SJSA1 (cell line): Measurements from ENCODE around the gene OPHN1. TPM values are rescaled to one million over a fixed set of nuclear protein-coding genes. Genes with fewer than 3 reads are reported as not detected.

ENCODE experiments used
- DNase-seq, 2 experiments: peaks; one replicate each; pipeline ENCODE4 v3.0.0-alpha.2; 2015 to 2020; ENCODE audit warnings: low spot score in 2 of 2, low read depth in 1 of 2
- H3K27ac ChIP-seq: fragments of 250-450 bp; sonication (Bioruptor Pico); 2 replicates; pipeline ENCODE4 v1.5.1; 2020; ENCODE audit warnings: mild to moderate bottlenecking, moderate library complexity
- H3K27me3 ChIP-seq: fragments of 250-450 bp; sonication (Bioruptor Pico); replicated peaks from 2 replicates; pipeline ENCODE4 v1.5.1; 2020; ENCODE audit warnings: mild to moderate bottlenecking, moderate library complexity
- H3K36me3 ChIP-seq: fragments of 250-450 bp; sonication (Bioruptor Pico); 2 replicates; pipeline ENCODE4 v1.5.1; 2020; ENCODE audit warnings: mild to moderate bottlenecking
- H3K4me1 ChIP-seq: fragments of 250-450 bp; sonication (Bioruptor Pico); replicated peaks from 2 replicates; pipeline ENCODE4 v1.6.1; 2021; ENCODE audit warnings: mild to moderate bottlenecking
- H3K4me3 ChIP-seq: fragments of 250-450 bp; sonication (Bioruptor Pico); 2 replicates; pipeline ENCODE4 v1.5.1; 2020; ENCODE audit warnings: mild to moderate bottlenecking
- H3K9me3 ChIP-seq: fragments of 250-450 bp; sonication (Bioruptor Pico); replicated peaks from 2 replicates; pipeline ENCODE4 v1.5.1; 2020; ENCODE audit warnings: mild to moderate bottlenecking
- total RNA-seq: library from RNA; depleted of rRNA; stranded (reverse); fragments of >200 nt; shearing (Covaris generic); gene quantifications from 2 replicates; pipeline ENCODE4 v1.2.3, GENCODE V29; 2014; rRNA removed

The OPHN1 gene
- total RNA-seq, 1 experiment from 2014 or later, result 7.8 TPM

- no peaks in the 10 kb centered on the region for H3K9me3 ChIP-seq
- no peaks in the 10 kb centered on the region for H3K36me3 ChIP-seq
- 0 out of 2 replicates have a peak, but pooled peaks cover 3% of the 10 kb centered on the region for H3K4me1 ChIP-seq
- DNase-seq, result no peak
- H3K4me3 ChIP-seq, result no peak overlapping the region
- no peak overlapping the region for H3K27ac ChIP-seq
- H3K27me3 ChIP-seq, result no peaks in the 10 kb centered on the region
Measured at GRCh38 chrX:68061206-68061535, 372.1 kb downstream of the OPHN1 start.

- no peak overlapping the region for H3K27ac ChIP-seq
- no peaks in the 10 kb centered on the region for H3K27me3 ChIP-seq
- H3K9me3 ChIP-seq, result no peaks in the 10 kb centered on the region
- no peak for DNase-seq
- no peaks in the 10 kb centered on the region for H3K36me3 ChIP-seq
- 0 out of 2 replicates have a peak, but pooled peaks cover 3% of the 10 kb centered on the region for H3K4me1 ChIP-seq
- no peak overlapping the region for H3K4me3 ChIP-seq
Measured at GRCh38 chrX:68060506-68061205, 372.6 kb downstream of the OPHN1 start.

GRCh38 chrX:68059469-68059868 is 373.8 kb downstream of the OPHN1 start:
- no peaks in the 10 kb centered on the region for H3K27me3 ChIP-seq
- H3K9me3 ChIP-seq, result no peaks in the 10 kb centered on the region
- H3K27ac ChIP-seq, result no peak overlapping the region
- H3K4me3 ChIP-seq, result no peak overlapping the region
- 0 out of 2 replicates have a peak, but pooled peaks cover 3% of the 10 kb centered on the region for H3K4me1 ChIP-seq
- H3K36me3 ChIP-seq, result no peaks in the 10 kb centered on the region
- DNase-seq, result no peak

GRCh38 chrX:68049466-68049865 is 383.8 kb downstream of the OPHN1 start:
- no peak for DNase-seq
- Histone ChIP-seq H3K27me3 (no peaks in the 10 kb centered on the region), H3K9me3 (no peaks in the 10 kb centered on the region), H3K36me3 (no peaks in the 10 kb centered on the region), H3K4me3 (no peak overlapping the region), H3K4me1 (no peaks in the 10 kb centered on the region), H3K27ac (no peak overlapping the region)

GRCh38 chrX:68048774-68049173 is 384.5 kb downstream of the OPHN1 start:
- H3K9me3 ChIP-seq, result no peaks in the 10 kb centered on the region

GRCh38 chrX:68045008-68045577 is 388.2 kb downstream of the OPHN1 start:
- no peak for DNase-seq
- no peaks in the 10 kb centered on the region for H3K36me3 ChIP-seq
- no peak overlapping the region for H3K27ac ChIP-seq

More at GRCh38 chrX:68048774-68049173, 384.5 kb downstream of the OPHN1 start:
- Histone ChIP-seq H3K36me3 (no peaks in the 10 kb centered on the region), H3K4me3 (no peak overlapping the region), H3K4me1 (no peaks in the 10 kb centered on the region), H3K27ac (no peak overlapping the region), H3K27me3 (no peaks in the 10 kb centered on the region)
- no peak for DNase-seq

GRCh38 chrX:68043713-68044438 is 389.4 kb downstream of the OPHN1 start:
- Histone ChIP-seq H3K4me1 (no peaks in the 10 kb centered on the region), H3K9me3 (no peaks in the 10 kb centered on the region), H3K4me3 (no peak overlapping the region), H3K27ac (no peak overlapping the region), H3K27me3 (no peaks in the 10 kb centered on the region), H3K36me3 (no peaks in the 10 kb centered on the region)
- no peak for DNase-seq

More at GRCh38 chrX:68045008-68045577, 388.2 kb downstream of the OPHN1 start:
- no peak overlapping the region for H3K4me3 ChIP-seq
- H3K4me1 ChIP-seq, result no peaks in the 10 kb centered on the region
- H3K9me3 ChIP-seq, result no peaks in the 10 kb centered on the region
- no peaks in the 10 kb centered on the region for H3K27me3 ChIP-seq

- no peaks in the 10 kb centered on the region for H3K4me1 ChIP-seq
- no peak overlapping the region for H3K4me3 ChIP-seq
- H3K27ac ChIP-seq, result no peak overlapping the region
- no peaks in the 10 kb centered on the region for H3K9me3 ChIP-seq
- no peaks in the 10 kb centered on the region for H3K27me3 ChIP-seq
- DNase-seq, result no peak
- no peaks in the 10 kb centered on the region for H3K36me3 ChIP-seq
Measured at GRCh38 chrX:68041110-68041509, 392.2 kb downstream of the OPHN1 start.

GRCh38 chrX:68018248-68019203 is 414.8 kb downstream of the OPHN1 start:
- no peaks in the 10 kb centered on the region for H3K9me3 ChIP-seq
- no peaks in the 10 kb centered on the region for H3K4me1 ChIP-seq
- DNase-seq, result peak in 1 of 2 experiments; percentile 5
- H3K27me3 ChIP-seq, result no peaks in the 10 kb centered on the region
- H3K36me3 ChIP-seq, result no peaks in the 10 kb centered on the region
- H3K27ac ChIP-seq, result no peak overlapping the region
- H3K4me3 ChIP-seq, result no peak overlapping the region

- no peaks in the 10 kb centered on the region for H3K9me3 ChIP-seq
- H3K27ac ChIP-seq, result no peak overlapping the region
- DNase-seq, result no peak
- no peak overlapping the region for H3K4me3 ChIP-seq
- no peaks in the 10 kb centered on the region for H3K4me1 ChIP-seq
- H3K27me3 ChIP-seq, result no peaks in the 10 kb centered on the region
- no peaks in the 10 kb centered on the region for H3K36me3 ChIP-seq
Measured at GRCh38 chrX:67998540-67998939, 434.8 kb downstream of the OPHN1 start.

Other genes with a start within 250 kb of the OPHN1 start
- 21.3 and 32.0 TPM in 2 replicates for gene YIPF6, start 65.6 kb upstream of the OPHN1 start, total RNA-seq
- gene STARD8, start 214.2 kb upstream of the OPHN1 start, total RNA-seq, result 2.3 and 2.4 TPM in 2 replicates